WTC11 (cell line): Measurements from ENCODE around the gene RAB17. TPM values are rescaled to one million over a fixed set of nuclear protein-coding genes. Genes with fewer than 3 reads are reported as not detected.

Experiments
- ETV6 ChIP-seq: sonication (generic); formaldehyde crosslinking; IDR thresholded peaks from 2 replicates; pipeline ENCODE4 v1.8.1; 2022; ENCODE audit warnings: mild to moderate bottlenecking, missing genetic modification reagents
- FOXJ3 ChIP-seq: sonication (generic); formaldehyde crosslinking; IDR thresholded peaks from 2 replicates; pipeline ENCODE4 v1.9.0; 2021; ENCODE audit warnings: missing genetic modification reagents, mild to moderate bottlenecking, borderline replicate concordance
- GABPB1 ChIP-seq: sonication (generic); formaldehyde crosslinking; IDR thresholded peaks from 2 replicates; pipeline ENCODE4 v1.8.1; 2023; ENCODE audit warnings: mild to moderate bottlenecking, missing genetic modification reagents
- GRHL2 ChIP-seq: fragments of 250-450 bp; sonication (Bioruptor Pico); IDR thresholded peaks from 2 replicates; pipeline ENCODE4 v1.8.0; 2022; ENCODE audit warnings: mild to moderate bottlenecking, moderate library complexity; ENCODE audit not compliant: insufficient replicate concordance, severe bottlenecking
- GTF2I ChIP-seq: fragments of 250-450 bp; sonication (Bioruptor Pico); conservative IDR thresholded peaks from 2 replicates; pipeline ENCODE4 v1.4.0; 2021; ENCODE audit warnings: mild to moderate bottlenecking
- HMGA2 ChIP-seq: fragments of 250-450 bp; sonication (Bioruptor Pico); IDR thresholded peaks from 2 replicates; pipeline ENCODE4 v1.4.0; 2021; ENCODE audit warnings: mild to moderate bottlenecking, moderate library complexity
- IRF2 ChIP-seq: sonication (generic); formaldehyde crosslinking; IDR thresholded peaks from 2 replicates; pipeline ENCODE4 v1.8.0; 2022; ENCODE audit warnings: low read depth, missing genetic modification reagents, borderline replicate concordance
- JUN ChIP-seq: sonication (generic); formaldehyde crosslinking; IDR thresholded peaks from 2 replicates; pipeline ENCODE4 v1.8.0; 2023; ENCODE audit warnings: mild to moderate bottlenecking, missing genetic modification reagents
- KAT7 ChIP-seq: sonication (generic); formaldehyde crosslinking; IDR thresholded peaks from 2 replicates; pipeline ENCODE4 v1.8.1; 2023; ENCODE audit warnings: missing genetic modification reagents, mild to moderate bottlenecking, borderline replicate concordance
- MXD4 ChIP-seq: fragments of 250-450 bp; sonication (Bioruptor Pico); IDR thresholded peaks from 2 replicates; pipeline ENCODE4 v1.8.0; 2021; ENCODE audit warnings: mild to moderate bottlenecking, moderate library complexity, borderline replicate concordance
- NFYB ChIP-seq: sonication (generic); formaldehyde crosslinking; conservative IDR thresholded peaks from 2 replicates; pipeline ENCODE4 v1.8.0; 2022; ENCODE audit warnings: low read depth, missing genetic modification reagents
- NR1H2 ChIP-seq: sonication (generic); formaldehyde crosslinking; IDR thresholded peaks from 2 replicates; pipeline ENCODE4 v1.9.0; 2021; ENCODE audit warnings: mild to moderate bottlenecking, moderate library complexity, missing genetic modification reagents
- NR2C2 ChIP-seq: sonication (generic); formaldehyde crosslinking; IDR thresholded peaks from 2 replicates; pipeline ENCODE4 v1.8.0; 2022; ENCODE audit warnings: mild to moderate bottlenecking, missing genetic modification reagents
- PRRX2 ChIP-seq: fragments of 250-450 bp; sonication (Bioruptor Pico); IDR thresholded peaks from 2 replicates; pipeline ENCODE4 v1.8.0; 2021; ENCODE audit warnings: mild to moderate bottlenecking
- RELA ChIP-seq: sonication (generic); formaldehyde crosslinking; IDR thresholded peaks from 2 replicates; pipeline ENCODE4 v1.8.1; 2022; ENCODE audit warnings: missing genetic modification reagents, mild to moderate bottlenecking, borderline replicate concordance
- SMAD4 ChIP-seq: sonication (generic); formaldehyde crosslinking; IDR thresholded peaks from 2 replicates; pipeline ENCODE4 v1.8.0; 2022; ENCODE audit warnings: mild to moderate bottlenecking, missing genetic modification reagents
- SP1 ChIP-seq: sonication (generic); formaldehyde crosslinking; conservative IDR thresholded peaks from 2 replicates; pipeline ENCODE4 v1.8.1; 2022; ENCODE audit warnings: missing genetic modification reagents
- TCF7 ChIP-seq: sonication (generic); formaldehyde crosslinking; IDR thresholded peaks from 2 replicates; pipeline ENCODE4 v1.8.0; 2022; ENCODE audit warnings: mild to moderate bottlenecking, low read depth, missing genetic modification reagents, moderate library complexity
- TEAD4 ChIP-seq: sonication (generic); formaldehyde crosslinking; IDR thresholded peaks from 2 replicates; pipeline ENCODE4 v1.8.0; 2022; ENCODE audit warnings: mild to moderate bottlenecking, missing genetic modification reagents
- ZNF232 ChIP-seq: sonication (generic); formaldehyde crosslinking; IDR thresholded peaks from 2 replicates; pipeline ENCODE4 v1.8.0; 2022; ENCODE audit warnings: mild to moderate bottlenecking, missing genetic modification reagents
- ZNF263 ChIP-seq: sonication (generic); formaldehyde crosslinking; IDR thresholded peaks from 2 replicates; pipeline ENCODE4 v1.8.1; 2022; ENCODE audit warnings: low read depth, mild to moderate bottlenecking, moderate library complexity, missing genetic modification reagents
- ZNF416 ChIP-seq: fragments of 250-450 bp; sonication (Bioruptor Pico); IDR thresholded peaks from 2 replicates; pipeline ENCODE4 v1.9.0; 2021; ENCODE audit warnings: mild to moderate bottlenecking, inconsistent platforms
- total RNA-seq: library from RNA; stranded (reverse); gene quantifications from 3 replicates; pipeline ENCODE4 v1.2.3, GENCODE V29; 2021
- TF ChIP-seq, protein P1 (sequence below): sonication (generic); formaldehyde crosslinking; IDR thresholded peaks from 2 replicates; pipeline ENCODE4 v1.8.0; 2022; ENCODE audit warnings: missing genetic modification reagents
- TF ChIP-seq, protein P2 (sequence below): sonication (generic); formaldehyde crosslinking; IDR thresholded peaks from 2 replicates; pipeline ENCODE4 v1.8.0; 2022; ENCODE audit warnings: mild to moderate bottlenecking, missing genetic modification reagents
- TF ChIP-seq, protein P3 (sequence below): fragments of 200-600 bp; IDR thresholded peaks from 2 replicates; pipeline ENCODE4 v1.8.0; 2022; ENCODE audit warnings: antibody characterized with exemption
- TF ChIP-seq, protein P4 (sequence below): fragments of 250-450 bp; sonication (Bioruptor Pico); IDR thresholded peaks from 2 replicates; pipeline ENCODE4 v1.8.0; 2021; ENCODE audit warnings: mild to moderate bottlenecking
- TF ChIP-seq, protein P5 (sequence below): fragments of 250-450 bp; sonication (Bioruptor Pico); IDR thresholded peaks from 2 replicates; pipeline ENCODE4 v1.9.0; 2021; ENCODE audit warnings: mild to moderate bottlenecking
- TF ChIP-seq, protein P6 (sequence below): sonication (generic); formaldehyde crosslinking; IDR thresholded peaks from 2 replicates; pipeline ENCODE4 v1.8.1; 2022; ENCODE audit warnings: mild to moderate bottlenecking, moderate library complexity, missing genetic modification reagents
- TF ChIP-seq, protein P7 (sequence below): sonication (generic); formaldehyde crosslinking; IDR thresholded peaks from 2 replicates; pipeline ENCODE4 v1.8.0; 2023; ENCODE audit warnings: missing genetic modification reagents

Gene RAB17
- total RNA-seq, 1 experiment from 2014 or later: 140 TPM

DNA sequence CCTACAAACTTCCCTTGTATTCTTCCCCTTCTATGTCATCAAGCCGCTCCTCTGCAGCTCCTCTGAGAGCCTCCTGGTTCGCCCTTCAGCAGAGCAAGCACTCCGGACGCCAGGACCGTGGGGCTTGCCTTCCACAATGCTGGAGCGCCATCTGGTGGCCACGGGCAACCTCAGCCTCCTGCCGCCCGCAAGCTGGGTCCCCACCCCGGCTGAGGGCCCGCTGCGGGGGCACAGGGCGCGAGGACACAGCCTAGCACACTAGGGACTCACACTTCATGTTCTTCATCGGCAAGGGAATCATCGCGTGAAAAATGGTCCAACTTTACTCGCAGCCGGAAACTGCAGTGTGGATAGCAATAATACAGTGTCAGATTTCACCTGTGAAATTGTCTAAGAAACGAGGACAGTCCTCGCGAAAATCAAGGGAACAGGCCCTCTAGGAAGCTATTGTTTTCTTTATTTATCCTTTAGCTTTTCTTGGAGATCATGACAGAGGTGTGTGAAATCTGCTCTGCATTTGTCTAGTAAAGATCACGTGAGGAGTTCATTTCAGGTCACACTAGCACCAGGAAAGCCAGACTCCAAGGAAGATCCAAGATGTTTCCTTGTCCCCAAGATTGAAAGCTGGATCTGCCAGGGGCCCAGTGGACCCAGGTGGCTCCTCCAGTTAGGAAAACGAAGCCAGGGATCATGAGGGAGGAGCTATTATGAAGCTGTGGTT, 18.4 kb downstream of the RAB17 start (continued):
- TF ChIP-seq, protein P1, sequence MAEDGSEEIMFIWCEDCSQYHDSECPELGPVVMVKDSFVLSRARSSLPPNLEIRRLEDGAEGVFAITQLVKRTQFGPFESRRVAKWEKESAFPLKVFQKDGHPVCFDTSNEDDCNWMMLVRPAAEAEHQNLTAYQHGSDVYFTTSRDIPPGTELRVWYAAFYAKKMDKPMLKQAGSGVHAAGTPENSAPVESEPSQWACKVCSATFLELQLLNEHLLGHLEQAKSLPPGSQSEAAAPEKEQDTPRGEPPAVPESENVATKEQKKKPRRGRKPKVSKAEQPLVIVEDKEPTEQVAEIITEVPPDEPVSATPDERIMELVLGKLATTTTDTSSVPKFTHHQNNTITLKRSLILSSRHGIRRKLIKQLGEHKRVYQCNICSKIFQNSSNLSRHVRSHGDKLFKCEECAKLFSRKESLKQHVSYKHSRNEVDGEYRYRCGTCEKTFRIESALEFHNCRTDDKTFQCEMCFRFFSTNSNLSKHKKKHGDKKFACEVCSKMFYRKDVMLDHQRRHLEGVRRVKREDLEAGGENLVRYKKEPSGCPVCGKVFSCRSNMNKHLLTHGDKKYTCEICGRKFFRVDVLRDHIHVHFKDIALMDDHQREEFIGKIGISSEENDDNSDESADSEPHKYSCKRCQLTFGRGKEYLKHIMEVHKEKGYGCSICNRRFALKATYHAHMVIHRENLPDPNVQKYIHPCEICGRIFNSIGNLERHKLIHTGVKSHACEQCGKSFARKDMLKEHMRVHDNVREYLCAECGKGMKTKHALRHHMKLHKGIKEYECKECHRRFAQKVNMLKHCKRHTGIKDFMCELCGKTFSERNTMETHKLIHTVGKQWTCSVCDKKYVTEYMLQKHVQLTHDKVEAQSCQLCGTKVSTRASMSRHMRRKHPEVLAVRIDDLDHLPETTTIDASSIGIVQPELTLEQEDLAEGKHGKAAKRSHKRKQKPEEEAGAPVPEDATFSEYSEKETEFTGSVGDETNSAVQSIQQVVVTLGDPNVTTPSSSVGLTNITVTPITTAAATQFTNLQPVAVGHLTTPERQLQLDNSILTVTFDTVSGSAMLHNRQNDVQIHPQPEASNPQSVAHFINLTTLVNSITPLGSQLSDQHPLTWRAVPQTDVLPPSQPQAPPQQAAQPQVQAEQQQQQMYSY (CRISPR knock-in tag): no peak
- TF ChIP-seq NR2C2 (CRISPR knock-in tag) (no peak), SMAD4 (no peak), HMGA2 (CRISPR knock-in tag) (no peak), TEAD4 (no peak), NR1H2 (CRISPR knock-in tag) (no peak), ZNF416 (CRISPR knock-in tag) (no peak), JUN (CRISPR knock-in tag) (no peak), SP1 (CRISPR knock-in tag) (0 out of 2 replicates have a peak, but pooled peaks have one; percentile 56), FOXJ3 (CRISPR knock-in tag) (no peak), GABPB1 (peak; percentile 62), TCF7 (CRISPR knock-in tag) (no peak), MXD4 (no peak), NFYB (CRISPR knock-in tag) (no peak), IRF2 (CRISPR knock-in tag) (no peak), RELA (no peak), PRRX2 (no peak), KAT7 (CRISPR knock-in tag) (no peak), GTF2I (CRISPR knock-in tag) (no peak), GRHL2 (CRISPR knock-in tag) (no peak), ZNF263 (CRISPR knock-in tag) (no peak), ZNF232 (CRISPR knock-in tag) (peak; percentile 78; the same call in 1 of the 2 replicates), ETV6 (CRISPR knock-in tag) (0 out of 2 replicates have a peak, but pooled peaks have one; percentile 21)
- TF ChIP-seq, protein P2, sequence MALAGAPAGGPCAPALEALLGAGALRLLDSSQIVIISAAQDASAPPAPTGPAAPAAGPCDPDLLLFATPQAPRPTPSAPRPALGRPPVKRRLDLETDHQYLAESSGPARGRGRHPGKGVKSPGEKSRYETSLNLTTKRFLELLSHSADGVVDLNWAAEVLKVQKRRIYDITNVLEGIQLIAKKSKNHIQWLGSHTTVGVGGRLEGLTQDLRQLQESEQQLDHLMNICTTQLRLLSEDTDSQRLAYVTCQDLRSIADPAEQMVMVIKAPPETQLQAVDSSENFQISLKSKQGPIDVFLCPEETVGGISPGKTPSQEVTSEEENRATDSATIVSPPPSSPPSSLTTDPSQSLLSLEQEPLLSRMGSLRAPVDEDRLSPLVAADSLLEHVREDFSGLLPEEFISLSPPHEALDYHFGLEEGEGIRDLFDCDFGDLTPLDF (CRISPR knock-in tag): no peak
- TF ChIP-seq, protein P3, sequence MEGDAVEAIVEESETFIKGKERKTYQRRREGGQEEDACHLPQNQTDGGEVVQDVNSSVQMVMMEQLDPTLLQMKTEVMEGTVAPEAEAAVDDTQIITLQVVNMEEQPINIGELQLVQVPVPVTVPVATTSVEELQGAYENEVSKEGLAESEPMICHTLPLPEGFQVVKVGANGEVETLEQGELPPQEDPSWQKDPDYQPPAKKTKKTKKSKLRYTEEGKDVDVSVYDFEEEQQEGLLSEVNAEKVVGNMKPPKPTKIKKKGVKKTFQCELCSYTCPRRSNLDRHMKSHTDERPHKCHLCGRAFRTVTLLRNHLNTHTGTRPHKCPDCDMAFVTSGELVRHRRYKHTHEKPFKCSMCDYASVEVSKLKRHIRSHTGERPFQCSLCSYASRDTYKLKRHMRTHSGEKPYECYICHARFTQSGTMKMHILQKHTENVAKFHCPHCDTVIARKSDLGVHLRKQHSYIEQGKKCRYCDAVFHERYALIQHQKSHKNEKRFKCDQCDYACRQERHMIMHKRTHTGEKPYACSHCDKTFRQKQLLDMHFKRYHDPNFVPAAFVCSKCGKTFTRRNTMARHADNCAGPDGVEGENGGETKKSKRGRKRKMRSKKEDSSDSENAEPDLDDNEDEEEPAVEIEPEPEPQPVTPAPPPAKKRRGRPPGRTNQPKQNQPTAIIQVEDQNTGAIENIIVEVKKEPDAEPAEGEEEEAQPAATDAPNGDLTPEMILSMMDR: peak; percentile 96
- TF ChIP-seq, protein P4, sequence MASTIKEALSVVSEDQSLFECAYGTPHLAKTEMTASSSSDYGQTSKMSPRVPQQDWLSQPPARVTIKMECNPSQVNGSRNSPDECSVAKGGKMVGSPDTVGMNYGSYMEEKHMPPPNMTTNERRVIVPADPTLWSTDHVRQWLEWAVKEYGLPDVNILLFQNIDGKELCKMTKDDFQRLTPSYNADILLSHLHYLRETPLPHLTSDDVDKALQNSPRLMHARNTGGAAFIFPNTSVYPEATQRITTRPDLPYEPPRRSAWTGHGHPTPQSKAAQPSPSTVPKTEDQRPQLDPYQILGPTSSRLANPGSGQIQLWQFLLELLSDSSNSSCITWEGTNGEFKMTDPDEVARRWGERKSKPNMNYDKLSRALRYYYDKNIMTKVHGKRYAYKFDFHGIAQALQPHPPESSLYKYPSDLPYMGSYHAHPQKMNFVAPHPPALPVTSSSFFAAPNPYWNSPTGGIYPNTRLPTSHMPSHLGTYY (CRISPR knock-in tag): no peak
- TF ChIP-seq, protein P5, sequence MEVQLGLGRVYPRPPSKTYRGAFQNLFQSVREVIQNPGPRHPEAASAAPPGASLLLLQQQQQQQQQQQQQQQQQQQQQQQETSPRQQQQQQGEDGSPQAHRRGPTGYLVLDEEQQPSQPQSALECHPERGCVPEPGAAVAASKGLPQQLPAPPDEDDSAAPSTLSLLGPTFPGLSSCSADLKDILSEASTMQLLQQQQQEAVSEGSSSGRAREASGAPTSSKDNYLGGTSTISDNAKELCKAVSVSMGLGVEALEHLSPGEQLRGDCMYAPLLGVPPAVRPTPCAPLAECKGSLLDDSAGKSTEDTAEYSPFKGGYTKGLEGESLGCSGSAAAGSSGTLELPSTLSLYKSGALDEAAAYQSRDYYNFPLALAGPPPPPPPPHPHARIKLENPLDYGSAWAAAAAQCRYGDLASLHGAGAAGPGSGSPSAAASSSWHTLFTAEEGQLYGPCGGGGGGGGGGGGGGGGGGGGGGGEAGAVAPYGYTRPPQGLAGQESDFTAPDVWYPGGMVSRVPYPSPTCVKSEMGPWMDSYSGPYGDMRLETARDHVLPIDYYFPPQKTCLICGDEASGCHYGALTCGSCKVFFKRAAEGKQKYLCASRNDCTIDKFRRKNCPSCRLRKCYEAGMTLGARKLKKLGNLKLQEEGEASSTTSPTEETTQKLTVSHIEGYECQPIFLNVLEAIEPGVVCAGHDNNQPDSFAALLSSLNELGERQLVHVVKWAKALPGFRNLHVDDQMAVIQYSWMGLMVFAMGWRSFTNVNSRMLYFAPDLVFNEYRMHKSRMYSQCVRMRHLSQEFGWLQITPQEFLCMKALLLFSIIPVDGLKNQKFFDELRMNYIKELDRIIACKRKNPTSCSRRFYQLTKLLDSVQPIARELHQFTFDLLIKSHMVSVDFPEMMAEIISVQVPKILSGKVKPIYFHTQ: no peak
- TF ChIP-seq, protein P6, sequence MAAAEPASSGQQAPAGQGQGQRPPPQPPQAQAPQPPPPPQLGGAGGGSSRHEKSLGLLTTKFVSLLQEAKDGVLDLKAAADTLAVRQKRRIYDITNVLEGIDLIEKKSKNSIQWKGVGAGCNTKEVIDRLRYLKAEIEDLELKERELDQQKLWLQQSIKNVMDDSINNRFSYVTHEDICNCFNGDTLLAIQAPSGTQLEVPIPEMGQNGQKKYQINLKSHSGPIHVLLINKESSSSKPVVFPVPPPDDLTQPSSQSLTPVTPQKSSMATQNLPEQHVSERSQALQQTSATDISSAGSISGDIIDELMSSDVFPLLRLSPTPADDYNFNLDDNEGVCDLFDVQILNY: no peak
- TF ChIP-seq, protein P7, sequence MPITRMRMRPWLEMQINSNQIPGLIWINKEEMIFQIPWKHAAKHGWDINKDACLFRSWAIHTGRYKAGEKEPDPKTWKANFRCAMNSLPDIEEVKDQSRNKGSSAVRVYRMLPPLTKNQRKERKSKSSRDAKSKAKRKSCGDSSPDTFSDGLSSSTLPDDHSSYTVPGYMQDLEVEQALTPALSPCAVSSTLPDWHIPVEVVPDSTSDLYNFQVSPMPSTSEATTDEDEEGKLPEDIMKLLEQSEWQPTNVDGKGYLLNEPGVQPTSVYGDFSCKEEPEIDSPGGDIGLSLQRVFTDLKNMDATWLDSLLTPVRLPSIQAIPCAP (CRISPR knock-in tag): no peak
